H9 (cell line): ENCODE results near the gene NAPG. TPM values are rescaled to one million over a fixed set of nuclear protein-coding genes. Genes with fewer than 3 reads are reported as not detected.

Experiments
- DNase-seq: peaks from one replicate; pipeline ENCODE4 v3.0.0-alpha.2; 2017
- H2AFZ ChIP-seq: one replicate; pipeline ENCODE4 v1.6.1; 2013; ENCODE audit warnings: mild to moderate bottlenecking, low read length, control low read depth, moderate library complexity
- H2AK5ac ChIP-seq: 2 replicates; pipeline ENCODE4 v1.6.1; 2013; ENCODE audit warnings: low read length, control low read depth, mixed read lengths; ENCODE audit not compliant: insufficient read length
- H2BK120ac ChIP-seq: one replicate; pipeline ENCODE4 v1.6.1; 2013; ENCODE audit warnings: low read depth, mild to moderate bottlenecking, low read length, control low read depth, inconsistent platforms; ENCODE audit not compliant: poor library complexity, severe bottlenecking
- H2BK12ac ChIP-seq: 2 replicates; pipeline ENCODE4 v1.6.1; 2013; ENCODE audit warnings: low read length, control low read depth, mixed read lengths, low read depth; ENCODE audit not compliant: insufficient read length
- H2BK15ac ChIP-seq: 2 replicates; pipeline ENCODE4 v1.6.1; 2013; ENCODE audit warnings: low read depth, low read length, control low read depth
- H2BK20ac ChIP-seq: one replicate; pipeline ENCODE4 v1.6.1; 2013; ENCODE audit warnings: low read depth, mild to moderate bottlenecking, low read length, control low read depth, inconsistent platforms; ENCODE audit not compliant: poor library complexity, severe bottlenecking
- H2BK5ac ChIP-seq: 2 replicates; pipeline ENCODE4 v1.6.1; 2013; ENCODE audit warnings: low read length, control low read depth, mixed read lengths; ENCODE audit not compliant: insufficient read length
- H3K14ac ChIP-seq: 2 replicates; pipeline ENCODE4 v1.6.1; 2013; ENCODE audit warnings: low read length, control low read depth; ENCODE audit not compliant: insufficient read depth
- H3K18ac ChIP-seq: 2 replicates; pipeline ENCODE4 v1.6.1; 2013; ENCODE audit warnings: low read depth, mild to moderate bottlenecking, mixed read lengths, low read length, control low read depth; ENCODE audit not compliant: insufficient read length
- H3K23ac ChIP-seq: 2 replicates; pipeline ENCODE4 v1.6.1; 2013; ENCODE audit warnings: low read length, control low read depth, mixed read lengths, low read depth; ENCODE audit not compliant: insufficient read length
- H3K23me2 ChIP-seq: 2 replicates; pipeline ENCODE4 v1.6.1; 2013; ENCODE audit warnings: low read depth, mild to moderate bottlenecking, mixed read lengths, low read length, control low read depth; ENCODE audit not compliant: insufficient read length, poor library complexity, severe bottlenecking
- H3K27ac ChIP-seq: 2 replicates; pipeline ENCODE4 v1.5.1; 2013; ENCODE audit warnings: low read length, control low read depth, mixed read lengths, low read depth; ENCODE audit not compliant: insufficient read length
- H3K27me3 ChIP-seq: 2 replicates; pipeline ENCODE4 v1.6.1; 2013; ENCODE audit warnings: low read length, control low read depth, inconsistent platforms; ENCODE audit not compliant: insufficient read depth
- H3K4ac ChIP-seq: 2 replicates; pipeline ENCODE4 v1.6.1; 2013; ENCODE audit warnings: low read depth, mild to moderate bottlenecking, control low read depth, inconsistent platforms, low read length, moderate library complexity
- H3K4me1 ChIP-seq: 2 replicates; pipeline ENCODE4 v1.6.1; 2013; ENCODE audit warnings: low read length, control low read depth, inconsistent platforms; ENCODE audit not compliant: insufficient read depth
- H3K4me2 ChIP-seq: 2 replicates; pipeline ENCODE4 v1.6.1; 2013; ENCODE audit warnings: low read length, control low read depth, mixed read lengths; ENCODE audit not compliant: insufficient read length, insufficient read depth
- H3K56ac ChIP-seq: 2 replicates; pipeline ENCODE4 v1.6.1; 2013; ENCODE audit warnings: low read depth, mild to moderate bottlenecking, mixed read lengths, low read length, control low read depth; ENCODE audit not compliant: insufficient read length
- H3K79me1 ChIP-seq: 2 replicates; pipeline ENCODE4 v1.6.1; 2013; ENCODE audit warnings: low read depth, mild to moderate bottlenecking, moderate library complexity, low read length, control low read depth, inconsistent platforms; ENCODE audit not compliant: insufficient read depth, poor library complexity, severe bottlenecking
- H3K79me2 ChIP-seq: 2 replicates; pipeline ENCODE4 v1.6.1; 2013; ENCODE audit warnings: low read length, control low read depth, inconsistent platforms; ENCODE audit not compliant: insufficient read depth
- H3K9ac ChIP-seq: 2 replicates; pipeline ENCODE4 v1.6.1; 2013; ENCODE audit warnings: low read length, control low read depth, mixed read lengths; ENCODE audit not compliant: insufficient read length; ENCODE audit errors: extremely low read depth
- H3K9me3 ChIP-seq: one replicate; pipeline ENCODE4 v1.6.1; 2013; ENCODE audit warnings: low read depth, low read length, inconsistent platforms; ENCODE audit not compliant: control insufficient read depth
- H3T11ph ChIP-seq: one replicate; pipeline ENCODE4 v1.6.1; 2013; ENCODE audit warnings: mild to moderate bottlenecking, low read length, control low read depth, inconsistent platforms
- H4K20me1 ChIP-seq: one replicate; pipeline ENCODE4 v1.6.1; 2013; ENCODE audit not compliant: control insufficient read depth, insufficient read length, insufficient read depth
- H4K5ac ChIP-seq: 2 replicates; pipeline ENCODE4 v1.6.1; 2013; ENCODE audit warnings: low read depth, mild to moderate bottlenecking, mixed read lengths, low read length, control low read depth; ENCODE audit not compliant: insufficient read length
- H4K8ac ChIP-seq: replicated peaks from 2 replicates; pipeline ENCODE4 v1.6.1; 2013; ENCODE audit warnings: low read length, control low read depth, mixed read lengths, low read depth; ENCODE audit not compliant: insufficient read length
- H4K91ac ChIP-seq: 2 replicates; pipeline ENCODE4 v1.6.1; 2013; ENCODE audit warnings: low read depth, mild to moderate bottlenecking, moderate library complexity, mixed read lengths, low read length, control low read depth; ENCODE audit not compliant: insufficient read length
- H3K27ac Mint-ChIP-seq, 3 experiments: 2 replicates in 2 of 3; 3 replicates in 1 of 3; pipeline ENCODE4 v1.8.0; 2020 to 2021; ENCODE audit warnings: mixed read lengths in 3 of 3, mild to moderate bottlenecking in 1 of 3, moderate library complexity in 1 of 3
- H3K27me3 Mint-ChIP-seq: 2 replicates; pipeline ENCODE4 v1.8.0; 2021; ENCODE audit warnings: low read depth, mild to moderate bottlenecking, moderate library complexity, mixed read lengths
- H3K36me3 Mint-ChIP-seq, 3 experiments: 2 replicates in 2 of 3; 3 replicates in 1 of 3; pipeline ENCODE4 v1.8.0; 2020 to 2021; ENCODE audit warnings: low read depth in 3 of 3, mixed read lengths in 3 of 3; ENCODE audit not compliant: insufficient read depth in 1 of 3
- H3K4me1 Mint-ChIP-seq, 2 experiments: 2 replicates each; pipeline ENCODE4 v1.8.0; 2020; ENCODE audit warnings: mixed read lengths in 2 of 2
- H3K4me3 Mint-ChIP-seq, 2 experiments: 2 replicates in 1 of 2; 3 replicates in 1 of 2; pipeline ENCODE4 v1.8.0; 2020 to 2021; ENCODE audit warnings: mild to moderate bottlenecking in 2 of 2, mixed read lengths in 2 of 2, moderate library complexity in 1 of 2
- H3K9me3 Mint-ChIP-seq, 2 experiments: 2 replicates in 1 of 2; 3 replicates in 1 of 2; pipeline ENCODE4 v1.8.0; 2020; ENCODE audit warnings: mild to moderate bottlenecking in 2 of 2, mixed read lengths in 2 of 2, moderate library complexity in 1 of 2
- WGBS: extraction: QIAGEN DNeasy Blood & Tissue Kit; methylation state at CpG from one replicate; pipeline ENCODE4 v1.1.7; 2013; ENCODE audit warnings: missing lambda C conversion rate, low lambda C conversion rate, mixed read lengths; ENCODE audit not compliant: insufficient read length; ENCODE audit errors: extremely low coverage; 5-methylcytosine and 5-hydroxymethylcytosine counted together
- total RNA-seq: library from RNA; stranded (reverse); gene quantifications from 2 replicates; pipeline ENCODE4 v1.2.1, GENCODE V29; 2021
- TF ChIP-seq, protein P1 (sequence below): fragments of 200-600 bp; sonication (generic); conservative IDR thresholded peaks from 3 replicates; pipeline ENCODE4 v1.8.0; 2021; ENCODE audit warnings: antibody characterized with exemption, mild to moderate bottlenecking

NAPG gene
- total RNA-seq, 1 experiment from 2014 or later: 30.9 TPM

DNA sequence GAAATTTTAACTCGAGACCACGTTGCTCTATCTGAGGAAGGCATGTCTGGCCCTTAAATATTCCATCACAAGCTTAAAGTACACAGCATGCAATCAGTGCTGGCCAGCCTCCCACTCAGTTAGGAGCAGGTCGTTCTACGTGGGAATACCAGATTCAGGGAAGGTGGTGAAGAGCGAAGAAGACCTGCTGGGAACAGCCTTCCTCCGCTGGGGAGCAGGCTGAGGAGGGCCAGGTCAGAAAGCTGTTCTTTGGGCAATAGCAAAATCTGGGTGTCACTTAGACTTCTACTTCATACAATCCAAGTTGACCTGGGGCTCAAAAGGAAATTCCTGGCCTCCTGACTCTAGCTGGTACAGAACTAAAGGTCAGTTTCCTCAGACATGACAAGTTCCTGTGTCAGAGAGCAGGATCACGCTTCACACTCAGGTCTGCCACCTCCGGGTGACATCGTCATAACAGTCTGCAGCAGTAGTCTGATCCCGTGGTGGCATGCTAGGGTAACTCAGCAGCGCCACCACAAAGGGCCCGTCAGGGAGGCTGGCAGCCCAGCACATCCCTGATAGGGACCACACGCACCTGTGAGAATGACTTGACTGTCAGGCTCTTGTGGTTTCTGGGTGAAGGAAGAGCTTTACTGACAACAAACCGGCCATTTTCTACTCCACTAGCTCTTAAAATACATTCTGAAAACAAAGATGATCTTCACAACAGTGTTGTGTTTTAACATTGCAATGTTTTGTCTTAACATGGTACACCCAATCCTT, 35.2 kb upstream of the NAPG start:
- TF ChIP-seq, protein P1, sequence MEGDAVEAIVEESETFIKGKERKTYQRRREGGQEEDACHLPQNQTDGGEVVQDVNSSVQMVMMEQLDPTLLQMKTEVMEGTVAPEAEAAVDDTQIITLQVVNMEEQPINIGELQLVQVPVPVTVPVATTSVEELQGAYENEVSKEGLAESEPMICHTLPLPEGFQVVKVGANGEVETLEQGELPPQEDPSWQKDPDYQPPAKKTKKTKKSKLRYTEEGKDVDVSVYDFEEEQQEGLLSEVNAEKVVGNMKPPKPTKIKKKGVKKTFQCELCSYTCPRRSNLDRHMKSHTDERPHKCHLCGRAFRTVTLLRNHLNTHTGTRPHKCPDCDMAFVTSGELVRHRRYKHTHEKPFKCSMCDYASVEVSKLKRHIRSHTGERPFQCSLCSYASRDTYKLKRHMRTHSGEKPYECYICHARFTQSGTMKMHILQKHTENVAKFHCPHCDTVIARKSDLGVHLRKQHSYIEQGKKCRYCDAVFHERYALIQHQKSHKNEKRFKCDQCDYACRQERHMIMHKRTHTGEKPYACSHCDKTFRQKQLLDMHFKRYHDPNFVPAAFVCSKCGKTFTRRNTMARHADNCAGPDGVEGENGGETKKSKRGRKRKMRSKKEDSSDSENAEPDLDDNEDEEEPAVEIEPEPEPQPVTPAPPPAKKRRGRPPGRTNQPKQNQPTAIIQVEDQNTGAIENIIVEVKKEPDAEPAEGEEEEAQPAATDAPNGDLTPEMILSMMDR: peak; percentile 65
- H2BK120ac ChIP-seq: no peak overlapping the region

More for the DNA sequence above, 35.2 kb upstream of the NAPG start:
- no peak overlapping the region for H4K5ac ChIP-seq
- no CpG with 5 or more reads among the region's 14 CpGs for WGBS
- H3K27ac ChIP-seq: no peak overlapping the region
- no peak overlapping the region for H3K23ac ChIP-seq
- H3K14ac ChIP-seq: no peak overlapping the region
- no peak overlapping the region for H3K27ac Mint-ChIP-seq
- H3K9me3 Mint-ChIP-seq: no peaks in the 10 kb centered on the region; a peak in 1 of 5 replicates
- no peaks in the 10 kb centered on the region; a peak in 3 of 7 replicates for H3K36me3 Mint-ChIP-seq
- H2BK12ac ChIP-seq: no peak overlapping the region
- no peak overlapping the region for H3T11ph ChIP-seq
- no peak overlapping the region for H3K4ac ChIP-seq
- no peak overlapping the region for H2AFZ ChIP-seq
- no peak overlapping the region for H3K9ac ChIP-seq
- H2BK5ac ChIP-seq: no peak overlapping the region
- H3K4me1 ChIP-seq: no peaks in the 10 kb centered on the region
- no peak overlapping the region for H3K56ac ChIP-seq
- DNase-seq: peak; percentile 86
- H3K4me3 Mint-ChIP-seq: no peak overlapping the region
- no peak overlapping the region for H2BK20ac ChIP-seq
- H3K9me3 ChIP-seq: no peaks in the 10 kb centered on the region
- H4K91ac ChIP-seq: no peak overlapping the region
- H3K79me1 ChIP-seq: no peaks in the 10 kb centered on the region
- 0 out of 2 replicates have a peak, but pooled peaks cover 2% of the 10 kb centered on the region for H3K27me3 ChIP-seq
- H4K8ac ChIP-seq: no peak overlapping the region
- no peak overlapping the region for H2BK15ac ChIP-seq
- H3K4me2 ChIP-seq: no peak overlapping the region
- no peak overlapping the region for H2AK5ac ChIP-seq
- no peaks in the 10 kb centered on the region for H4K20me1 ChIP-seq
- no peaks in the 10 kb centered on the region for H3K79me2 ChIP-seq
- H3K23me2 ChIP-seq: no peaks in the 10 kb centered on the region
- H3K18ac ChIP-seq: no peak overlapping the region
- peaks cover 0 to 7% of the 10 kb centered on the region in 2 experiments; a peak in 1 of 4 replicates for H3K4me1 Mint-ChIP-seq
- peaks cover under 1% of the 10 kb centered on the region; the same call in 1 of the 2 replicates for H3K27me3 Mint-ChIP-seq
